IPS DF 4.7 (cell line): ENCODE results near the gene FBXW5.

Source experiments
- DNase-seq: peaks from one replicate; pipeline ENCODE4 v3.0.0-alpha.2; 2013; ENCODE audit warnings: low spot score; ENCODE audit errors: extremely low read depth

Gene FBXW5

GRCh38 chr9:136913701-136914438 is 30.7 kb downstream of the FBXW5 start:
- DNase-seq: no peak

- DNase-seq: no peak
Observed at GRCh38 chr9:136910901-136911245, 33.7 kb downstream of the FBXW5 start.

- DNase-seq: no peak
Observed at GRCh38 chr9:136910197-136910900, 34.2 kb downstream of the FBXW5 start.

GRCh38 chr9:136907011-136907914 is 37.3 kb downstream of the FBXW5 start:
- no peak for DNase-seq

- DNase-seq: no peak
Observed at GRCh38 chr9:136906266-136906665, 38.3 kb downstream of the FBXW5 start.

GRCh38 chr9:136903041-136903554 is 41.4 kb downstream of the FBXW5 start:
- DNase-seq: no peak

- no peak for DNase-seq
Observed at GRCh38 chr9:136902259-136902821, 42.2 kb downstream of the FBXW5 start.

GRCh38 chr9:136901516-136902258 is 42.9 kb downstream of the FBXW5 start:
- no peak for DNase-seq

GRCh38 chr9:136900988-136901515 is 43.5 kb downstream of the FBXW5 start:
- no peak for DNase-seq

GRCh38 chr9:136900556-136900955 is 44.0 kb downstream of the FBXW5 start:
- DNase-seq: no peak

- DNase-seq: no peak
Observed at GRCh38 chr9:136899196-136899595, 45.3 kb downstream of the FBXW5 start.

- DNase-seq: no peak
Observed at GRCh38 chr9:136898483-136899100, 45.9 kb downstream of the FBXW5 start.

GRCh38 chr9:136896027-136896426 is 48.5 kb downstream of the FBXW5 start:
- no peak for DNase-seq

GRCh38 chr9:136890661-136891060 is 53.9 kb downstream of the FBXW5 start:
- DNase-seq: no peak
